ENCODE results near the gene TMEM207. TPM values are rescaled to one million over a fixed set of nuclear protein-coding genes. Genes with fewer than 3 reads are reported as not detected.
"Not testable (repeated sequence)": the region's sequence is repeated elsewhere in the genome, so short reads cannot be mapped to it uniquely, and the experiment has no call there.

The TMEM207 gene
- total RNA-seq, 1 donor from 2014 or later, result not detected

DNA sequence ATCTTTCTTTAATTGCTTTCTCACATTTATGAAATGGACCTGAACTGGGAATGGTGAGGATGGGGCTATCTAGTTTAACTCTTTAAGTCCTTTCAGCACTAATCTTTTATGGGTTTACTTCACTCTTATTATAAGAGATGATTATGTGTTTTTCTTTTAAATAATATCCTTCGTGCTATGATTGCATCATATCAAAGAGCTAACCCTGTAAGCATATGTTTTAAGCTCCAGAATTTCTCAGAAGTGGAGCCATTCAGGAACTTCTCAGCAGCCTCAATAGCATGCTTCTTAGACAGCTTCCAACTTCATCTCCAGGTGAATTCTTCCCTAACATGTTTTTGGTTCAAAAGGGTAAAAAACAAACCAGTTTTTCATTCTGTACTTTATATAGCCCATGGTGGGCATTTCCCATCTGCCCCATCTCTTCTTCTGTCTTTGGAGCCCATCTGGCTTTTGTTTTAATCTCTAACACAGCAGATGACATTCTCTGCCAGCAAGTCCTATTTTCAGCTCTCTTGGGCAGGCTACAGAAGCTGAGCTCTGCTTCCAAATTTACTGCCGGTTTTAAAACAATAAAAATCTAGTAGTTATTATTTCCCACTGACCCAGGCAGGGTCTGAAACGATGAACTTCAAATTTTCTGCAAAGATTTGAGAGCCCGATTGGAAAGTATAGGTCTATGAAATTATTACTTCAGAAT is 37.4 kb upstream of the TMEM207 start:
- H3K9me3 ChIP-seq, result no peaks in the 10 kb centered on the region
- no peak for DNase-seq
- no peaks in the 10 kb centered on the region for H3K4me1 ChIP-seq
- intact Hi-C loops (cut with DNase I), result no loop called here
- no peaks in the 10 kb centered on the region for H3K27me3 ChIP-seq (ENCODE audit: low read depth)
- H3K27ac ChIP-seq, result no peak overlapping the region
- no peak for ATAC-seq
- H3K36me3 ChIP-seq, result no peaks in the 10 kb centered on the region
- TF ChIP-seq, protein P1, sequence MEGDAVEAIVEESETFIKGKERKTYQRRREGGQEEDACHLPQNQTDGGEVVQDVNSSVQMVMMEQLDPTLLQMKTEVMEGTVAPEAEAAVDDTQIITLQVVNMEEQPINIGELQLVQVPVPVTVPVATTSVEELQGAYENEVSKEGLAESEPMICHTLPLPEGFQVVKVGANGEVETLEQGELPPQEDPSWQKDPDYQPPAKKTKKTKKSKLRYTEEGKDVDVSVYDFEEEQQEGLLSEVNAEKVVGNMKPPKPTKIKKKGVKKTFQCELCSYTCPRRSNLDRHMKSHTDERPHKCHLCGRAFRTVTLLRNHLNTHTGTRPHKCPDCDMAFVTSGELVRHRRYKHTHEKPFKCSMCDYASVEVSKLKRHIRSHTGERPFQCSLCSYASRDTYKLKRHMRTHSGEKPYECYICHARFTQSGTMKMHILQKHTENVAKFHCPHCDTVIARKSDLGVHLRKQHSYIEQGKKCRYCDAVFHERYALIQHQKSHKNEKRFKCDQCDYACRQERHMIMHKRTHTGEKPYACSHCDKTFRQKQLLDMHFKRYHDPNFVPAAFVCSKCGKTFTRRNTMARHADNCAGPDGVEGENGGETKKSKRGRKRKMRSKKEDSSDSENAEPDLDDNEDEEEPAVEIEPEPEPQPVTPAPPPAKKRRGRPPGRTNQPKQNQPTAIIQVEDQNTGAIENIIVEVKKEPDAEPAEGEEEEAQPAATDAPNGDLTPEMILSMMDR (IDR thresholded peaks at IDR 0.05), result no peak
- H3K4me3 ChIP-seq, result no peak overlapping the region

DNA sequence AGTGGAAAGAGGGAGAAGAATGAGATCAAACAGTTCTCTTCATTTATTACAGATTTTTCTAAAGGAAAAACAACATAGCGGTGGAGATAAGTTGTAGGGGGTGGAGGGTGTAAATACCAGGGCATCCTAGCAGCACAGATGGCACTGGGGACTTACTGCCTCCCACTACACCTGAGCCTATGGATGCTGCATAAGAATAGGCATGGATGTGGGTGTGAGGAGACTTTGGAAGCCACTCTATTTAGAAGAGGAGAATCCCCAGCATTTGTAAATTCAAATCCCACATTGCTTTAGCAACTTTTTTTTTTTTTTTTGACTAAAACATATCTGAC is 36.8 kb upstream of the TMEM207 start:
- DNase-seq (no peak), ATAC-seq (no peak)
- Histone ChIP-seq H3K9me3 (no peaks in the 10 kb centered on the region), H3K4me1 (no peaks in the 10 kb centered on the region), H3K27ac (no peak overlapping the region), H3K36me3 (no peaks in the 10 kb centered on the region), H3K27me3 (ENCODE audit: low read depth) (no peaks in the 10 kb centered on the region), H3K4me3 (no peak overlapping the region)
- intact Hi-C loops (cut with DNase I), result no loop called here
- TF ChIP-seq, protein P1 (IDR thresholded peaks at IDR 0.05), result no peak

DNA sequence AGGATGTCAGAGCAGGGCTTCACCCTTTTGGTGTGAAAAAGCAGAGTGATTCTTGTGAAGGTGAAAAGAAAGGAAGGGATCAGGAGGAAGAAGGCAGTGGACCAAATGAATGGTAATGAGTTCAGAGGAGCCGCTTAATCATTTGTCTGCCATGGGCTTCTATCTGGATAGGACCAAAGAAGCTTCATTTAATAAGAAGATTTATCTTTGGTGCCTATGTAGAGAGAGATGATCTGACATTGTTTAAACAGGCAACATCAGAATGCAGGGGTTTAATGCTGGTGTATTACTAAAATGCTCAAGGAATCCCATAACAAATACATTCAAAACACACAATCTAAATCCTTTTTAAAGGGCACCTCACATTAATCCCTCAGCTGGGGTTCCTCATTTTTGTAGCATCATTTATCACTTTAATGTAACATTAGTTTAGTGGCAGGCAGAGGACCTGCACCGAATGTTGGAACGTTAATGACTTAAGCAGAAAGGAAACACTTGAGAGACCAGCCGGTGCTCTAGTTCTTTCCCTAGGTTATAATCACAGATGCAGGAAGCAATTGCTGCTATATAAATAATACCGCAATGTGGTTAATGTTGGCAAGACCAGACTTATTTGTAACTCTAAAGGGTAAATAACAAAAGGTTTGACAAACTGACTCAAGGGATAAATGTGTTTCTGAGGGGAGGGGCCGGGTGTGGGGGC is 36.3 kb upstream of the TMEM207 start:
- no peaks in the 10 kb centered on the region for H3K4me1 ChIP-seq
- no peak for ATAC-seq
- TF ChIP-seq, protein P1 (IDR thresholded peaks at IDR 0.05), result no peak
- no peaks in the 10 kb centered on the region for H3K9me3 ChIP-seq
- intact Hi-C loops (cut with DNase I), result no loop called here
- H3K27me3 ChIP-seq (ENCODE audit: low read depth), result no peaks in the 10 kb centered on the region
- H3K36me3 ChIP-seq, result no peaks in the 10 kb centered on the region
- no peak for DNase-seq
- no peak overlapping the region for H3K27ac ChIP-seq
- no peak overlapping the region for H3K4me3 ChIP-seq

DNA sequence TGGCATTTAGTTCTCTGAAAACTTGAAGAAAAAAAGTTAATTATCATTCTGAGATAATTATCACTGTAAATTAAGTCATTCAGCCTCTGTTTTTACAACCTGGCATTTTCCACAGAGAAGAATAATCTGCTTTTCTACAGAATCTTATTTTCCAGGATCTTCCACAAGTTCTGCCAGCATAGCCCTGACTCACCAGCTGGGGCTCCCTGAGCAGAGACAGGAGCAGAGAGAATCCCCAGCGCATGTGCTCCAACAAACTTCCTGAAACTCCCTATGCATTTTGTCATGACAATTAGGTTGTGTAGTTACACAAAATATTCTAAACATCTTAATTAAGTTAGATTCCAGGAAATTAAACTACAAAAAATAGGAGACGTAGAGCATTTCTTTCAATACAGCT is 32.1 kb upstream of the TMEM207 start:
- no peaks in the 10 kb centered on the region for H3K4me1 ChIP-seq
- H3K4me3 ChIP-seq, result no peak overlapping the region
- H3K36me3 ChIP-seq, result no peaks in the 10 kb centered on the region
- no peak overlapping the region for H3K27ac ChIP-seq
- no peak for DNase-seq
- ATAC-seq, result no peak
- intact Hi-C loops (cut with DNase I), result no loop called here
- H3K27me3 ChIP-seq (ENCODE audit: low read depth), result no peaks in the 10 kb centered on the region
- no peaks in the 10 kb centered on the region for H3K9me3 ChIP-seq
- TF ChIP-seq, protein P1 (IDR thresholded peaks at IDR 0.05), result no peak

DNA sequence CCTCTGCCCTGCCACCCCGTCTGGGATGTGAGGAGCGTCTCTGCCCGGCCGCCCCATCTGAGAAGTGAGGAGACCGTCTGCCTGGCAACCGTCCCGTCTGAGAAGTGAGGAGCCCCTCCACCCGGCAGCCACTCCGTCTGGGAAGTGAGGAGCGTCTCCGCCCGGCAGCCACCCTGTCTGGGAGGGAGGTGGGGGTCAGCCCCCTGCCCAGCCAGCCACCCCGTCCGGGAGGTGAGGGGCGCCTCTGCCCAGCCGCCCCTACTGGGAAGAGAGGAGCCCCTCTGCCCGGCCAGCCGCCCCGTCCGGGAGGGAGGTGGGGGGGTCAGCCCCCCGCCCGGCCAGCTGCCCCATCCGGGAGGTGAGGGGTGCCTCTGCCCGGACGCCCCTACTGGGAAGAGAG is 23.6 kb upstream of the TMEM207 start:
- H3K36me3 ChIP-seq; DNase-seq; H3K9me3 ChIP-seq; H3K4me1 ChIP-seq; H3K27ac ChIP-seq; ATAC-seq; H3K27me3 ChIP-seq (ENCODE audit: low read depth); H3K4me3 ChIP-seq; intact Hi-C loops (cut with DNase I): not testable (repeated sequence)

DNA sequence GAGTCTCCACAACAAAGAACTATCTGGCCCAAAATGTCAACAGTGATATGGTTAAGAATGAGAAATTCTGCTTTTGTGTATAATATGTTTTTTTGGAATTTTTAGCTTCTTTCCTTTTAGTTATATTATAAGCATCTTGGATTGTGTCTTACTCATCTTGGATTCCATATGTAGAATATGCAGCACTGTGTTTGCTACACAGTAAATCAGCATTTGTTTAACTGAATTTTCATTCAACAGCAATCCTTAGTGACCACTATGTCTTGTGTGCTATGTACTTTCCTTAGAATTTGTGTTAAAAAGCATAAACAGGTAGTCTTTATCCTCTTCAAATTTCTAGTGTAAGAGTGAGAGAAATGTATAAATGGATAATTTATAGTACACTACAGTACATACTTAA is 18.2 kb upstream of the TMEM207 start:
- DNase-seq (no peak), ATAC-seq (no peak)
- Histone ChIP-seq H3K36me3 (no peaks in the 10 kb centered on the region), H3K4me3 (no peak overlapping the region), H3K4me1 (no peaks in the 10 kb centered on the region), H3K27ac (no peak overlapping the region), H3K27me3 (ENCODE audit: low read depth) (no peaks in the 10 kb centered on the region), H3K9me3 (no peaks in the 10 kb centered on the region)
- TF ChIP-seq, protein P1 (IDR thresholded peaks at IDR 0.05), result no peak
- intact Hi-C loops (cut with DNase I), result no loop called here

All from lower lobe of right lung (tissue), 2 donors.